SU-DHL-6 (cell line): ENCODE measurements around the gene RABGEF1.

Experiments
- CTCF ChIP-seq: fragments of 200-600 bp; sonication (generic); IDR thresholded peaks from one replicate; pipeline ENCODE4 v1.5.1; 2017; ENCODE audit warnings: antibody characterized with exemption, mild to moderate bottlenecking, low read length, moderate library complexity; ENCODE audit not compliant: insufficient read depth, poor library complexity, severe bottlenecking
- EZH2phosphoT487 ChIP-seq: fragments of 200-600 bp; sonication (generic), shearing (Covaris generic); conservative IDR thresholded peaks from 2 replicates; pipeline ENCODE4 v1.6.1; 2018; ENCODE audit warnings: mild to moderate bottlenecking, antibody characterized with exemption, low read length, moderate library complexity, mixed read lengths

DNA sequence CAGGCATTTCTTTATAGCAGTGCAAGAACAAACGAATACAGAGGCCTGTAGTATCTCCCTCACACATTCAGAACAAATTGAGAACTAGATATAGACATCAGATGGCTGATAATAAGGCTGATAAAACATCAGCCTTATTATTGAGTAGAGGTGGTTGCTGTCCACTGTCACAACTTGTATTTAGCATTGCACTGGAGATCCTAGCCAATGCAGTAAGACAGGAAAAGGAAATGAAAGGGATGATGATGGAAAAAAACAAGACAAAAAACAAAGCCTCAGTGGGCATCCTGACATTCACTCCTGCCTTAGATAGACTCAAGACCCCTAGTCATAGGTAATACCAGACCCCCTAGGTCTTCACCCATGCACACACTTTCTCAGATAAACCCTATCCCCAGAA, 4.7 kb upstream of the RABGEF1 start:
- TF ChIP-seq CTCF (no peak), EZH2phosphoT487 (no peak)
